Brain pericyte (primary cell): Measurements from ENCODE around the gene CNMD.
"Not testable (repeated sequence)": the region's sequence is repeated elsewhere in the genome, so short reads cannot be mapped to it uniquely, and the experiment has no call there.

ENCODE experiments used
- DNase-seq: peaks from one replicate; pipeline ENCODE4 v3.0.0-alpha.2; 2012; ENCODE audit warnings: low read depth, low spot score

The CNMD gene

GRCh38 chr13:52686376-52686775 lies 53.2 kb downstream of the CNMD start:
- no peak for DNase-seq

GRCh38 chr13:52685806-52686205 lies 53.8 kb downstream of the CNMD start:
- not testable (repeated sequence) for DNase-seq

- no peak for DNase-seq
Measured at GRCh38 chr13:52677823-52678222, 61.8 kb downstream of the CNMD start.

GRCh38 chr13:52673465-52673864 lies 66.2 kb downstream of the CNMD start:
- no peak for DNase-seq

- no peak for DNase-seq
Measured at GRCh38 chr13:52670726-52671125, 68.9 kb downstream of the CNMD start.

- DNase-seq, result no peak
Measured at GRCh38 chr13:52669677-52670076, 69.9 kb downstream of the CNMD start.

- DNase-seq, result no peak
Measured at GRCh38 chr13:52665325-52665724, 74.3 kb downstream of the CNMD start.

GRCh38 chr13:52664272-52664671 lies 75.3 kb downstream of the CNMD start:
- DNase-seq, result no peak

- DNase-seq, result no peak
Measured at GRCh38 chr13:52659340-52659739, 80.3 kb downstream of the CNMD start.
